Islet precursor cell (in vitro differentiated cells): ENCODE measurements around the gene DOCK8.

Experiments used
- DNase-seq: peaks from one replicate; pipeline ENCODE4 v3.0.0-alpha.2; 2018

DOCK8 gene

GRCh38 chr9:469672-470551 lies 255.2 kb downstream of the DOCK8 start:
- peak; percentile 94 for DNase-seq

- no peak for DNase-seq
Measured at GRCh38 chr9:470552-471194, 256.0 kb downstream of the DOCK8 start.

DNA sequence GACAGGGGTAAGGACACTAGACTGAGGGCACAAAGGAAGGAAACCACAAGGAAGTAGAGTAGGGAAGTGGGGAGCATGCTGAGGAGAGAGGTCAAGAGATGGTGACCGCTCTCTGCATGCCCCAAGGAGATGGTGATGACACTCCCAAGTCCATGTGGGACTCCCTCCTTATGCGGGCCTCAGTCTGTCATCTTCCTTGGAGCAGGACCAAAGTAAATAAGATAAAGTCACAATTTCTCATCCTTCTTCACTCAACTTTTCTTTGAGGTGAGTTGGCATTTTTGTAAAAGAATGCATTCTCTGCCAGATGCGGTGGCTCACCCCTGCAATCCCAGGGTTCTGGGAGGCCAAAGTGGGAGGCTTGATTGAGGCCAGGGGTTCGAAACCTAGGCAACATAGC lies 256.7 kb downstream of the DOCK8 start:
- DNase-seq, result no peak

- DNase-seq, result no peak
Measured at GRCh38 chr9:472479-473075, 257.9 kb downstream of the DOCK8 start.

GRCh38 chr9:477193-477592 lies 262.5 kb downstream of the DOCK8 start:
- no peak for DNase-seq

- DNase-seq, result no peak
Measured at GRCh38 chr9:479304-479970, 264.8 kb downstream of the DOCK8 start.

DNA sequence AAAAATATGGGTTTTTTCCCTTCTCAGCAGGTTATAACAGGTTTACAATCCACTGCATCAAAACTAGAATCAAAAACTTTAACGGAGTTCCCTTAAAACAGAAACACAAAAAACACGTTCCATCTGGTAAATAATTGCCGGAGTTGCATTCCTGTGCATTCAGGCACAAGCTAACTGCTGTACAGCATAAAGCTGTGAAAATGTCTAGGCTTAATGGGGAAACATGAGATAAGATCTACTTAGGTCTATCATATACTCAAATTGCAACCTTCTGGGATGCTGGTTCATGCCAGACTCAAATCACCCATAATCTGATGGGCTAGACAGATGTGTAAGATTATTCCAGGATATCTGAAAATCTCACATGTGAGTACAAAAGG lies 265.3 kb downstream of the DOCK8 start:
- no peak for DNase-seq

GRCh38 chr9:482739-483138 lies 268.1 kb downstream of the DOCK8 start:
- DNase-seq, result no peak

GRCh38 chr9:486156-486555 lies 271.5 kb downstream of the DOCK8 start:
- DNase-seq, result no peak

DNA sequence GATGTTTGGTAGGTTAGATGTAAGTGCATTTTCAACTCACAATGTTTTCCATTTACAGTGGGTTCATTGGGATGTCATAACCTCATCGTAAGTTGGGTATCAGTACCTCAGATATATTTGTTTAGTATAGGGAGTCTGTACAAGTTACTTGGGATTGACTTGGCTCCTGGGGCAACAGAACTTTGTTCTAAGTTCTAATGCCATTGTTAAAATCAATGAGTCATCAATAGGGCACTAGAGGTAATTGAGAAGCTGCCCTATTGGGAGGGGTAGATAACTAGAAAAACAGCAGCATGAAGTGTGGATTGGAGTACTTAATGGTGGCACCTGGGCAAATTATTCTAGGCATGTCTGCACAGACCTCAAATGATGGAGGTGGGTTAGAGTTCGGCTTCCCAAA lies 272.8 kb downstream of the DOCK8 start:
- DNase-seq, result no peak

- DNase-seq, result no peak
Measured at GRCh38 chr9:488448-488847, 273.8 kb downstream of the DOCK8 start.

GRCh38 chr9:489198-490197 lies 274.8 kb downstream of the DOCK8 start:
- DNase-seq, result no peak

- DNase-seq, result no peak
Measured at GRCh38 chr9:494764-495163, 280.1 kb downstream of the DOCK8 start.

DNA sequence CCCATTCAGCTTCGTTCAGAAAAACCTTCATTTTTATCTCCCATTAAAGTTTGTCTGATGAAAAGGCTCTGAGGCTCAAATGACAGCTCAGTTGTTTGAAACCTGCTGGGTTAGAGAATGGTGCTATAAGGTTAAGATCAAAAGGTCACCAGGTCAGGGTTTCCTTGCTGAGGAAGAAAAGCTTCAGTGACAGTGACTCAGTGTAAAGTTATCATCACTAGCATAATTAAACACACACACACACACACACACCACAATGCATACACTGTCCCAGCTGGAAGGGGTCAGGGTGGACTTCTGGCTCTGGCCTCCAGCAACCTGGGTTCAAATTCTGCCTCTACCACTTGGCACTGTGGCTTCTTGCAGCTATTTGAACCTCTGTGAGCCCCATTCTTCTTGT lies 281.1 kb downstream of the DOCK8 start:
- DNase-seq, result no peak

GRCh38 chr9:503326-503725 lies 288.7 kb downstream of the DOCK8 start:
- DNase-seq, result no peak

GRCh38 chr9:503881-504852 lies 289.5 kb downstream of the DOCK8 start, which contains the start of gene KANK1:
KANK1 (plus strand) TSS chr9:504695.
- peak; percentile 87 for DNase-seq

DNA sequence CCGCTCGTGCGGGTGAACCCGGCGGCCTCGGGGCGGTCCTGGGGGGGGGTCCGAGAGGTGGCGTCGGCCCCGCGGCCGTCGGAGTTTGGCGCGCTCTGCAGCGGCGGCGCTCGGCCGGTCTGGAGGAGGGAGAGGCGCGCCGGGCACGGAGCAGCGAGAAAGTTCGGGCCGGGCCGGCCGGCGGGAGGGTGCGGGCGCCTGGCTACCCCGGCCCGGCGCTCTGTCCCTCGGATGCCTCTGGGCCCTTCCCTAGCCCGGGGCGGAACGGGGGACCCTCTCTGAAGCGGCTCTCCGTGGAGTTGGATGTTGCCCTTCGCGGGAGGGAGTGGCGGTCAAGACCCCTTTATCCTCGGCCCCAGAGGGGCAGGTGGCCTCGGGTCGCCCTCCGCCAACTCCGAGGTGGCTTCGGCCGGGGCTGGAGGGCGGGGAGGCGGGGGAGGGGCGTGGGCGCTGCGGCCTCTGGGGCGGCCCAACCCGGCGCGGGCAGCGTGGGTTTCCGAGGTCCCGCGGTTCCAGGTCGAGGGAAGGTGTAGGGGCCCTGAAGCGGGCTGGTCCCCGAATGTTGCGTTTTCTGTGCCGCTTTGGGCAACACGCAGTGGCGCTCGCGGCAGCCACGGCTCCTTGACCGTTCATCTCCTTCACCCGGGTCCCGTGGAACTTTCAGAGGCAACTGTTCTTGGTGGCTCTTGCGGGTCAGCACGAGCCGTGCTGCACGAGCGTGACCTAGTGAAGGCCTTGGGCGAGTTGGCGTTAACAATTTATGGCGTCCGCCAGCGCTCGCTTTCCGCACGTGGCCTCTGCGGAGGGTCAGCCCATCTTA lies 290.5 kb downstream of the DOCK8 start:
- peak; percentile 56 for DNase-seq

- DNase-seq, result no peak
Measured at GRCh38 chr9:505741-506059, 291.0 kb downstream of the DOCK8 start.

- no peak for DNase-seq
Measured at GRCh38 chr9:506281-506680, 291.6 kb downstream of the DOCK8 start.

- DNase-seq, result no peak
Measured at GRCh38 chr9:511861-512260, 297.2 kb downstream of the DOCK8 start.
